HG02970 (cell line): ENCODE results near the gene CRTAC1.

ENCODE experiments used
- ATAC-seq: cut with Tn5 transposase; IDR thresholded peaks from one replicate; pipeline ENCODE4 v1.9.1; 2021; ENCODE audit warnings: mild to moderate bottlenecking, moderate library complexity, moderate number of reproducible peaks; ENCODE audit not compliant: unreplicated experiment, low FRiP score

The CRTAC1 gene

GRCh38 chr10:97820096-97820704, 210.2 kb downstream of the CRTAC1 start:
- no peak for ATAC-seq

- ATAC-seq: no peak
Measured at GRCh38 chr10:97818572-97818971, 211.8 kb downstream of the CRTAC1 start.

GRCh38 chr10:97816609-97817008, 213.8 kb downstream of the CRTAC1 start:
- no peak for ATAC-seq
